H1 (cell line): ENCODE data around the gene COL16A1. TPM values are rescaled to one million over a fixed set of nuclear protein-coding genes. Genes with fewer than 3 reads are reported as not detected.

ENCODE experiments used
- BACH1 ChIP-seq: IDR thresholded peaks from 2 replicates; pipeline ENCODE4 v1.6.1; 2012; ENCODE audit warnings: low read length, improper control_type of control experiment
- CHD7 ChIP-seq: fragments of 300-600 bp; sonication (generic); IDR thresholded peaks from 2 replicates; pipeline ENCODE4 v1.7.1; 2012; ENCODE audit warnings: low read length, moderate library complexity, mild to moderate bottlenecking, inconsistent platforms; ENCODE audit not compliant: insufficient replicate concordance
- HDAC2 ChIP-seq, 2 experiments: fragments of 300-600 bp in 1 of 2; sonication (generic) in 1 of 2; IDR thresholded peaks; 2 replicates each; pipeline ENCODE4 v1.6.1; 2011 to 2012; ENCODE audit warnings: low read depth in 2 of 2, low read length in 2 of 2, mild to moderate bottlenecking in 2 of 2, moderate library complexity in 2 of 2, borderline replicate concordance in 1 of 2, inconsistent platforms in 1 of 2
- HDAC6 ChIP-seq: IDR thresholded peaks from one replicate; pipeline ENCODE4 v1.7.1; 2012; ENCODE audit warnings: low read depth, mild to moderate bottlenecking, inconsistent platforms, low read length, moderate library complexity
- RAD21 ChIP-seq, 2 experiments: IDR thresholded peaks in 1 of 2; conservative IDR thresholded peaks in 1 of 2; 2 replicates each; pipeline ENCODE4 v1.6.1; 2011; ENCODE audit warnings: low read depth in 2 of 2, low read length in 2 of 2, improper control_type of control experiment in 1 of 2, inconsistent platforms in 1 of 2, mild to moderate bottlenecking in 1 of 2, moderate library complexity in 1 of 2
- SP1 ChIP-seq: IDR thresholded peaks from 2 replicates; pipeline ENCODE4 v1.6.1; 2011; ENCODE audit warnings: low read depth, low read length
- SUZ12 ChIP-seq: fragments of 200-600 bp; sonication (generic); IDR thresholded peaks from 2 replicates; pipeline ENCODE4 v1.6.1; 2012; ENCODE audit warnings: mild to moderate bottlenecking, inconsistent platforms, low read length, moderate library complexity, mixed read lengths
- polyA plus RNA-seq, 7 experiments: library from polyadenylated mRNA; depleted of rRNA in 3 of 7; stranded (reverse) in 5 of 7; unstranded in 2 of 7; fragments of >200 nt in 5 of 7; fragments of 200-250 nt in 2 of 7; gene quantifications; 1 replicate in 5 of 7; 2 replicates in 1 of 7; 4 replicates in 1 of 7; pipeline versions ENCODE4 v1.2.1 to v1.2.3, GENCODE V29; 2011 to 2013; ENCODE audit warnings: missing spikeins in 2 of 7, mixed read lengths in 2 of 7
- total RNA-seq: library from RNA; stranded (reverse); fragmentation: NEBNext Ultra II Directional; extraction: Animal tissue kit (Norgen Biotek cat#: 25700); gene quantifications from 2 replicates; pipeline ENCODE4 v1.2.1, GENCODE V29; 2021
- TF ChIP-seq, protein P1 (sequence below): IDR thresholded peaks from 2 replicates; pipeline ENCODE4 v1.6.1; 2012; ENCODE audit warnings: inconsistent platforms

The COL16A1 gene
- total and polyA plus RNA-seq, 2 of the 8 experiments (the other 6 are each of a cell fraction or from before 2014, with no cell fraction given), result 2.0 to 10.5 TPM

GRCh38 chr1:31648641-31649357 lies 55.0 kb downstream of the COL16A1 start (continued):
- TF ChIP-seq CHD7 (no peak), RAD21 (IDR thresholded peaks at IDR 0.05 in 1 of 2, conservative IDR thresholded peaks at IDR 0.05 in 1 of 2; ENCODE audit: low read depth in 2 of 2, low read length in 2 of 2) (no peak), HDAC6 (no peak), BACH1 (no peak), SP1 (no peak), SUZ12 (no peak), HDAC2 (IDR thresholded peaks at IDR 0.05; ENCODE audit: borderline replicate concordance in 1 of 2, low read depth in 2 of 2, low read length in 2 of 2) (no peak)
- TF ChIP-seq, protein P1, sequence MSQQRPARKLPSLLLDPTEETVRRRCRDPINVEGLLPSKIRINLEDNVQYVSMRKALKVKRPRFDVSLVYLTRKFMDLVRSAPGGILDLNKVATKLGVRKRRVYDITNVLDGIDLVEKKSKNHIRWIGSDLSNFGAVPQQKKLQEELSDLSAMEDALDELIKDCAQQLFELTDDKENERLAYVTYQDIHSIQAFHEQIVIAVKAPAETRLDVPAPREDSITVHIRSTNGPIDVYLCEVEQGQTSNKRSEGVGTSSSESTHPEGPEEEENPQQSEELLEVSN, result no peak
